ENCODE results near the gene TDP1. TPM values are rescaled to one million over a fixed set of nuclear protein-coding genes. Genes with fewer than 3 reads are reported as not detected.

Gene TDP1
- total and polyA plus RNA-seq, 2 experiments from 2014 or later = 23.0 to 63.6 TPM

GRCh38 chr14:90034835-90035525, 79.3 kb downstream of the TDP1 start:
- no peaks in the 10 kb centered on the region for H3K27me3 Mint-ChIP-seq (ENCODE audit: insufficient read depth, low read depth, poor library complexity)
- Histone ChIP-seq H3K4me2 (no peak overlapping the region), H3F3A (replicated peaks; ENCODE audit: low read depth) (no peaks in the 10 kb centered on the region), H3K9me2 (ENCODE audit: insufficient read depth) (no peaks in the 10 kb centered on the region), H2AFZ (no peak overlapping the region), H3K79me2 (replicated peaks; ENCODE audit: insufficient read depth) (no peaks in the 10 kb centered on the region), H3K4me1 (ENCODE audit: insufficient read depth) (no peaks in the 10 kb centered on the region), H3K27me3 (ENCODE audit: insufficient read depth) (no peaks in the 10 kb centered on the region), H3K36me3 (ENCODE audit: insufficient read depth) (peaks cover 17% of the 10 kb centered on the region; the same call in 1 of the 2 replicates), H3K27ac (ENCODE audit: low read depth) (no peak overlapping the region), H3K4me3 (no peak overlapping the region), H4K20me1 (replicated peaks; ENCODE audit: insufficient read depth) (no peaks in the 10 kb centered on the region; the same call in 1 of the 2 replicates)
- no peak for ATAC-seq
- no peak for DNase-seq (ENCODE audit: low spot score)
- no peaks in the 10 kb centered on the region for H3K4me1 Mint-ChIP-seq
- no peaks in the 10 kb centered on the region for H3K9me3 Mint-ChIP-seq
- no peak overlapping the region for H3K27ac Mint-ChIP-seq
- no peak for TF ChIP-seq CREB1 (CRISPR knock-in tag; IDR thresholded peaks at IDR 0.05; ENCODE audit: low read depth)
- no peak for TF ChIP-seq STAT1 (IDR thresholded peaks at IDR 0.05; ENCODE audit: unreplicated experiment)
- no peak for TF ChIP-seq NANOG (IDR thresholded peaks at IDR 0.05; ENCODE audit: borderline replicate concordance)
- TF ChIP-seq JUNB (IDR thresholded peaks at IDR 0.05; ENCODE audit: unreplicated experiment) = no peak
- TF ChIP-seq ETS1 (IDR thresholded peaks at IDR 0.05) = no peak
- TF ChIP-seq REST (IDR thresholded peaks at IDR 0.05; ENCODE audit: unreplicated experiment) = no peak
- TF ChIP-seq ZNF331 (CRISPR knock-in tag; IDR thresholded peaks at IDR 0.05; ENCODE audit: low read depth) = no peak
- TF ChIP-seq EZH2phosphoT487 (IDR thresholded peaks at IDR 0.05; ENCODE audit: unreplicated experiment) = no peak
- no peak for TF ChIP-seq EZH2 (IDR thresholded peaks at IDR 0.05; ENCODE audit: low read depth, unreplicated experiment)
- TF ChIP-seq POLR2AphosphoS5 (IDR thresholded peaks at IDR 0.05; ENCODE audit: low read depth) = no peak
- no peak for TF ChIP-seq CTCF (conservative IDR thresholded peaks at IDR 0.05; ENCODE audit: low read depth in 2 of 2)
- TF ChIP-seq ZNF114 (CRISPR knock-in tag; IDR thresholded peaks at IDR 0.05) = no peak
- no peak for TF ChIP-seq ZNF462 (CRISPR knock-in tag; IDR thresholded peaks at IDR 0.05)
- H3K36me3 Mint-ChIP-seq (ENCODE audit: low read depth) = peaks cover 43% of the 10 kb centered on the region
- no peak overlapping the region for H3K4me3 Mint-ChIP-seq
